ENCODE results near the gene ANK2. TPM values are rescaled to one million over a fixed set of nuclear protein-coding genes. Genes with fewer than 3 reads are reported as not detected.
A peak's percentile ranks its signal among the peaks of the same experiment; 100 is the strongest.

Gene ANK2
- total and polyA plus RNA-seq, 2 experiments from 2014 or later = 49.4 to 190 TPM

GRCh38 chr4:113292371-113293042 is 243.1 kb downstream of the ANK2 start:
- TF ChIP-seq CTCF (IDR thresholded peaks at IDR 0.05; ENCODE audit: low read depth, low read length) = no peak
- peaks cover 22% of the 10 kb centered on the region for H3K36me3 ChIP-seq
- DNase-seq (ENCODE audit: low read depth in 1 of 2, low spot score in 1 of 2) = peak; percentile 8 to 38
- H3K9me3 ChIP-seq (ENCODE audit: low read depth) = no peaks in the 10 kb centered on the region
- H3K27me3 ChIP-seq = no peaks in the 10 kb centered on the region
- no peak overlapping the region for H3K27ac ChIP-seq
- no peak overlapping the region for H3K4me3 ChIP-seq
- no peaks in the 10 kb centered on the region for H3K4me1 ChIP-seq (ENCODE audit: low read depth)

- no peak overlapping the region for H3K4me3 ChIP-seq
- H3K27me3 ChIP-seq = no peaks in the 10 kb centered on the region
- H3K27ac ChIP-seq = no peak overlapping the region
- TF ChIP-seq CTCF (IDR thresholded peaks at IDR 0.05; ENCODE audit: low read depth, low read length) = no peak
- DNase-seq (ENCODE audit: low read depth in 1 of 2, low spot score in 1 of 2) = peak in 1 of 2 donors; percentile 67
- H3K36me3 ChIP-seq = peaks cover 17% of the 10 kb centered on the region
- H3K4me1 ChIP-seq (ENCODE audit: low read depth) = no peaks in the 10 kb centered on the region
- no peaks in the 10 kb centered on the region for H3K9me3 ChIP-seq (ENCODE audit: low read depth)
Observed at GRCh38 chr4:113293043-113293560, 243.6 kb downstream of the ANK2 start.

- Histone ChIP-seq H3K4me1 (ENCODE audit: low read depth) (no peaks in the 10 kb centered on the region), H3K36me3 (peaks cover 12% of the 10 kb centered on the region), H3K9me3 (ENCODE audit: low read depth) (no peaks in the 10 kb centered on the region), H3K27ac (no peak overlapping the region), H3K4me3 (no peak overlapping the region), H3K27me3 (no peaks in the 10 kb centered on the region)
- DNase-seq (ENCODE audit: low read depth in 1 of 2, low spot score in 1 of 2) = peak in 1 of 2 donors; percentile 22
- peak; percentile 11 for TF ChIP-seq CTCF (IDR thresholded peaks at IDR 0.05; ENCODE audit: low read depth, low read length)
Observed at GRCh38 chr4:113293674-113294073, 244.2 kb downstream of the ANK2 start.

GRCh38 chr4:113294908-113295307 is 245.5 kb downstream of the ANK2 start:
- Histone ChIP-seq H3K27ac (no peak overlapping the region), H3K36me3 (peaks cover 12% of the 10 kb centered on the region), H3K9me3 (ENCODE audit: low read depth) (no peaks in the 10 kb centered on the region), H3K4me3 (no peak overlapping the region), H3K4me1 (ENCODE audit: low read depth) (no peaks in the 10 kb centered on the region), H3K27me3 (no peaks in the 10 kb centered on the region)
- TF ChIP-seq CTCF (IDR thresholded peaks at IDR 0.05; ENCODE audit: low read depth, low read length) = no peak
- DNase-seq (ENCODE audit: low read depth in 1 of 2, low spot score in 1 of 2) = no peak

GRCh38 chr4:113300471-113300928 is 251.0 kb downstream of the ANK2 start:
- H3K27me3 ChIP-seq = no peaks in the 10 kb centered on the region
- no peak overlapping the region for H3K27ac ChIP-seq
- H3K36me3 ChIP-seq = peaks cover 4% of the 10 kb centered on the region
- peak; percentile 5 to 95 for DNase-seq (ENCODE audit: low read depth in 1 of 2, low spot score in 1 of 2)
- H3K9me3 ChIP-seq (ENCODE audit: low read depth) = no peaks in the 10 kb centered on the region
- H3K4me1 ChIP-seq (ENCODE audit: low read depth) = no peaks in the 10 kb centered on the region
- no peak for TF ChIP-seq CTCF (IDR thresholded peaks at IDR 0.05; ENCODE audit: low read depth, low read length)
- H3K4me3 ChIP-seq = no peak overlapping the region
